Fibroblast of skin of left biceps (primary cell): ENCODE measurements around the gene MT1A.

Source experiments
- DNase-seq, 2 experiments: peaks; one replicate each; pipeline ENCODE4 v3.0.0-alpha.2; 2013; ENCODE audit warnings: low read depth in 2 of 2

The MT1A gene

GRCh38 chr16:56679078-56679730 is 40.7 kb downstream of the MT1A start:
- no peak for DNase-seq

- no peak for DNase-seq
Measured at GRCh38 chr16:56679818-56680217, 41.4 kb downstream of the MT1A start.

- DNase-seq, result peak; percentile 67 to 77
Measured at GRCh38 chr16:56681939-56682702, 43.7 kb downstream of the MT1A start, which contains the start of gene MT1X. Gene MT1X (plus strand): TSS chr16:56682470. CDS start chr16:56682541, 71 bp downstream.

GRCh38 chr16:56682703-56683397 is 44.4 kb downstream of the MT1A start:
- DNase-seq, result no peak

- DNase-seq, result no peak
Measured at GRCh38 chr16:56683424-56684172, 45.1 kb downstream of the MT1A start.

GRCh38 chr16:56684256-56684925 is 45.9 kb downstream of the MT1A start:
- DNase-seq, result no peak

GRCh38 chr16:56684926-56685590 is 46.6 kb downstream of the MT1A start:
- DNase-seq, result no peak

GRCh38 chr16:56686758-56687157 is 48.3 kb downstream of the MT1A start:
- DNase-seq, result no peak

- no peak for DNase-seq
Measured at GRCh38 chr16:56688762-56689161, 50.3 kb downstream of the MT1A start.

GRCh38 chr16:56689171-56689570 is 50.7 kb downstream of the MT1A start:
- DNase-seq, result no peak
